Measurements from ENCODE around the gene SRC.

Gene SRC

GRCh38 chr20:37397954-37398749, 52.2 kb downstream of the SRC start:
- no peak for DNase-seq

DNA sequence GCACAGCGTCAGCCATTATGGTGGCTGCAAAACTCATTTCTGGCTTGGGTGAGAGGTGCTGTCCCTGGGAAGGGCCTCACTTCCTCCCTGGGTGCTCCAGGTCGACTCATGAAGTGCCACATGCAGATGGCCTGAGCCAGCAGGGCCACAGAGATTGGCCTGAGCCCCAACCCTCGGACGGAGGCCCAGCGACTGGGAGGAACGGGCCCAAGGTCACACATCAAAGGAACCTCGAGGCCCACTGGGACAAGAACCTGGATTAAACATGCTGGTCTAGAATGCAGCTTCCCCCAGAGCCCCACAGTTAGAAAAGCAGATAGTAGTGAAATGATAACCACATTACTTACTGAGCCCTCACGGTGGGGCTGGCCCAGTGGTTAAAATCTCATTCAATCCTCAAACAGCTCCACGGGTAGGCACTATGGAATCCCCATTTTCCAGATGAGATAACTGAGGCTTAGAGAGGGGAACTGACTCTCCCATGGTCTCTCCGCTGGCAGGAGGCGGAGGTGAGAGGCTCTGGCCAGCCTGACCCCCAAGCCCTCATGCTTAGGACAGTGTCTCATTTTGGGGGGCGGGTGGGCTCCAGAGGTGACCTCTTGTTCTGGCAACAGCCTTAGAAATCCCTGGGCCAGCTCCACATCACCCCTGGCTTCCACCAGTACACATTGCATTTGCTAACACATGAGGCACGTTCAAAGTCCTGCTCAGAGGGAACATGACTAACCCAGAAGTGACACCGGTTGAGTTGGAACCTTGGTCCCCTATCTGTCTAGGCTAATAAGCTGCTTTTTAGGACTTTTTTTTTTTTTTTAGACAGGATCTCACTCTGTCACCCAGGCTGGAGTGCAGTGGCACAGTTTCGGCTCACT, 53.0 kb downstream of the SRC start:
- no peak for DNase-seq

GRCh38 chr20:37401282-37401929, 55.5 kb downstream of the SRC start:
- no peak for DNase-seq

DNA sequence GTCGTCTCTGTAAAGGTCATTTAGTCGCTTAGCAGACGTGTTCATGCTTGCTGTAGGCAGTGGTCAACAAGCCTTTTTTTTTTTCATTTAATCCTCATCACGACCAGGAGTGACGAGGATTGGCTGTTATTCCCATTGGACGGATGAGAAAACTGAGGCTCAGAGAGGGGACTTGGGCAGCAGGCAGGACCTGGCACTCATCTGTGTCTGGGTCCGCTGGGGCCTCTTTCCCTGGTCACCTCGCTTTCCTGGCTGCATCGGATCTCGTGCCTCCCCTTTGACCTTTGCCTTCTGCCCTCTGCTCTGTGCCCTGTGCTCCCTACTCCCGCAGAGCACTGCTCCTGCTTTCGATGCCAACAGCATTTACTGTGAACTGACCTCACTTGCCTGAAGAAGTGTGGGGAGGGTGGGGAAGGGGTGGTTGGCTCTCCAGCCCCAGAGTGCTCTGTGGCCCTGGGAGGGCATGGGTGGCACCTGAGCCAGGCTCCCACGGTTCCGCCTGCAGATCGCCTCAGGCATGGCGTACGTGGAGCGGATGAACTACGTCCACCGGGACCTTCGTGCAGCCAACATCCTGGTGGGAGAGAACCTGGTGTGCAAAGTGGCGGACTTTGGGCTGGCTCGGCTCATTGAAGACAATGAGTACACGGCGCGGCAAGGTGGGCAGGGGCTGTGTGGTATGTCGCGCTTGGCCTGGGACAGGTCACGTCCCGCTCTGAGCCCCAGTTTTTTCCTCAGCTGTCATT, 56.2 kb downstream of the SRC start:
- DNase-seq = no peak

DNA sequence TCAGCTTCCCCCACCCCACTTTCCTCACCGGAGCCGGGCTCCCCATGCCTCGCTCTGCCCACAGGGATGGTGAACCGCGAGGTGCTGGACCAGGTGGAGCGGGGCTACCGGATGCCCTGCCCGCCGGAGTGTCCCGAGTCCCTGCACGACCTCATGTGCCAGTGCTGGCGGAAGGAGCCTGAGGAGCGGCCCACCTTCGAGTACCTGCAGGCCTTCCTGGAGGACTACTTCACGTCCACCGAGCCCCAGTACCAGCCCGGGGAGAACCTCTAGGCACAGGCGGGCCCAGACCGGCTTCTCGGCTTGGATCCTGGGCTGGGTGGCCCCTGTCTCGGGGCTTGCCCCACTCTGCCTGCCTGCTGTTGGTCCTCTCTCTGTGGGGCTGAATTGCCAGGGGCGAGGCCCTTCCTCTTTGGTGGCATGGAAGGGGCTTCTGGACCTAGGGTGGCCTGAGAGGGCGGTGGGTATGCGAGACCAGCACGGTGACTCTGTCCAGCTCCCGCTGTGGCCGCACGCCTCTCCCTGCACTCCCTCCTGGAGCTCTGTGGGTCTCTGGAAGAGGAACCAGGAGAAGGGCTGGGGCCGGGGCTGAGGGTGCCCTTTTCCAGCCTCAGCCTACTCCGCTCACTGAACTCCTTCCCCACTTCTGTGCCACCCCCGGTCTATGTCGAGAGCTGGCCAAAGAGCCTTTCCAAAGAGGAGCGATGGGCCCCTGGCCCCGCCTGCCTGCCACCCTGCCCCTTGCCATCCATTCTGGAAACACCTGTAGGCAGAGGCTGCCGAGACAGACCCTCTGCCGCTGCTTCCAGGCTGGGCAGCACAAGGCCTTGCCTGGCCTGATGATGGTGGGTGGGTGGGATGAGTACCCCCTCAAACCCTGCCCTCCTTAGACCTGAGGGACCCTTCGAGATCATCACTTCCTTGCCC, 57.4 kb downstream of the SRC start:
- DNase-seq = no peak

DNA sequence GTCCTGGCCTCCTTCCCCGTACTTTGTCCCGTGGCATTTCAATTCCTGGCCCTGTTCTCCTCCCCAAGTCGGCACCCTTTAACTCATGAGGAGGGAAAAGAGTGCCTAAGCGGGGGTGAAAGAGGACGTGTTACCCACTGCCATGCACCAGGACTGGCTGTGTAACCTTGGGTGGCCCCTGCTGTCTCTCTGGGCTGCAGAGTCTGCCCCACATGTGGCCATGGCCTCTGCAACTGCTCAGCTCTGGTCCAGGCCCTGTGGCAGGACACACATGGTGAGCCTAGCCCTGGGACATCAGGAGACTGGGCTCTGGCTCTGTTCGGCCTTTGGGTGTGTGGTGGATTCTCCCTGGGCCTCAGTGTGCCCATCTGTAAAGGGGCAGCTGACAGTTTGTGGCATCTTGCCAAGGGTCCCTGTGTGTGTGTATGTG, 58.5 kb downstream of the SRC start:
- no peak for DNase-seq

DNA sequence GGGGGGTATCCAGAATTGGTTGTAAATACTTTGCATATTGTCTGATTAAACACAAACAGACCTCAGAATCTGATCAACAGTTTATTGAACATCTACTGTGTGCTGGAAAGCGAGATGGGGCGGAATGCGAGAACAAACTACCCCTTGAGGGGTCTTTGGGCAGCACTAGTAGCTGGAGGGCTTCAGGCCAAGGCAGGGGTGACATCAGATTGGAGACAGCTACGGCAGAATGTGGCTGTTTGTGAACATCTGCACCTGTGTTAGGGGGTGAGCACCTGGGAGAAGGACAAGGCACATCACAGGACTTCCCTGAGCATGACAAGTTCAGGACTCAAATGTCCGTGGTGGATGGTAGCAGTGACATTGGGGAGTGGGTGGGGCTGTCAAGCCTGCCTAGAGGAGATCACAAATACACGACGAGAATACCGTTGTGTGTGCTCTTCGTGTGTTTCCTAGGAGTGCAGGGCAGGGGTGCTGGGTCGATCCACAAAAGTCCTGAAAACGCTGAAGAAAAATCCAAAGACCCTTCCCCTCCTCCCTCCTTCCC, 59.5 kb downstream of the SRC start:
- no peak for DNase-seq

DNA sequence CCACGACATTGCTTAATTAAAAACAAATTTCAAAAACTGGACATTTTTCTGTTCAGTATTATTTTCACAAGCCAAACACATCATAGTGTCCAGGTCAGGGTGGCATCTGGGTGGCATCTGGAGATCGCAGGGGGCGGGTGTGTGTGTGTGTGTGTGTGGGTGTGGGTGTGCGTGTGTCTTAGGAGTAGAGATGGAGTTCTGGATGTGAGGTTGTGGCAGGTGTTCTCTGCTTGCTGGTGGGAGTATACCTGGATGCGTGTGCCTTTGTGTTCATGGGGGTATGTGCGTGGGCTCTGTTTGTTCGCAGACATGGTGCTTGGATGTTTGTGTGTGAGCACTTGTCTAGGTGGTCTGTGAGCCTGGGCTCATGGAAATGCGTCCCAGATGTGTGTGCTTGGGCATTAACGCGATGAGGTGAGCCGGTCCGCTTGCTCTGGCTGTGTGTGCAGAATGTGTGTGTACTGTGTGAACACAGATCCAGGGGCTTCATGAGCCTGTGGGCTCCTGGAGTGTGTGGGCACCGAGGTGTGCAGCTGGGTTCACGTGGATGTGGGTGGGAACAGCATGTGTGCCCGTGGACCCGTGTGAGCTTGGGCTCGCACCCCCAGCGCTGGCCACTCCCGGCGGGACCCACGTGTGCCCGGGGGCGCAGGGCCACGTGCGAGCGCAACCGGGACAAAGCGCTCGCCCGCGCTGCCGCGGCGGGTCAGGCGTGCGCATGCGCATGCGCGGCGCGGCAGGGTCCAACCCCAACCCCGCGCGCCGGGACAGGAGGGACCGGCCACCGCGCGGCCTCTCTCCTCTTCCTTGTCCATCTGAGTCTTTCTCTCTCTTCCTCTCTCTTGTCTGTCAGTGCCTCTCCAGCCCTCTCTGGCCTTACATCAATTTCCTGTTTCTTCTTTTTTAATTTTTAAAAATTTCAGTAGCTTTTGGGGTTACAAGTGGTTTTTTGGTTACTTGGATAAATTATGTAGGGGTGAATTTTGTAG, 60.4 kb downstream of the SRC start:
- peak; percentile 67 to 83 for DNase-seq

DNA sequence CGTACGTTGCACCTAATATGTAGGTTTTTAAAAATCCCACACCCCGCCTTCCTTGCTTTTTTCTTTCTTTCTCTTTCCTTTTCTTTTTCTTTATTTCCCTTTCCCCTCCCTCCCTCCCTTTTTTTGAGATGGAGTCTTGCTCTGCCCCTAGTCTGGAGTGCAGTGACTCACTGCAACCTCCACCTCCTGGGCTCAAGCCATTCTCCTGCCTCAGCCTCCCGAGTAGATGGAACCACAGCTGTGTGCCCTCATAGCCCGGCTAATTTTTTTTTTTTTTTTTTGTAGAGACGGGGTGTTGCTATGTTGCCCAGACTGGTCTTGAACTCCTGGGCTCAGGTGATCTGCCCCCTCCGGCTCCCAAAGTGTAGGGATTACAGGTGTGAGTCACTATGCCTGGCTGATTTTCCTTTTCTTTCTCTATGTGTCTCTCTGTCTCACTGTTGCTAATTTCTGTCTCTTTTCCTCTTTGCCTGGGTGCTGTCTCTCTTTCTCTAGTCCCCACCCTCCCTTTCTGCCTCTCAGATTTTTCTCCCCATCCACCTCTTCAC, 61.2 kb downstream of the SRC start:
- no peak for DNase-seq

GRCh38 chr20:37407573-37408002, 61.6 kb downstream of the SRC start:
- no peak for DNase-seq

GRCh38 chr20:37408302-37409193, 62.6 kb downstream of the SRC start:
- no peak for DNase-seq

- DNase-seq = peak in 1 of 2 experiments; percentile 16
Measured at GRCh38 chr20:37411408-37412219, 65.7 kb downstream of the SRC start.

DNA sequence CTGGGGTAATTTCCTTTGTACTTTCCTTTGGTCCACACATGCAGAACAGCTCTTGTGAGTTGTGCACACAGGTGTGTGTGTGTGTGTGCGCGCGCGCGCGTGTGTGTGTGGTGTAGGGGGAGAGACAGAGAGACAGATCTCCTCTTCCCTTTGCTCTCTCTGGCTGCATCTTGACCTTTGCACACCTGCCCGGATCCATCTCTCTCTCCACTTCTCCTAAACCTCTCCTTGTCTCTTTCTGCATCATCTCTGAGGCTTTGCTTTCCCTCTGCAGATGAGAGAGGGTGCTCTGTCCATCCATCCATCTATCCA, 67.0 kb downstream of the SRC start:
- DNase-seq = no peak

- no peak for DNase-seq
Measured at GRCh38 chr20:37413379-37413778, 67.4 kb downstream of the SRC start.

- no peak for DNase-seq
Measured at GRCh38 chr20:37414224-37415035, 68.5 kb downstream of the SRC start.

DNA sequence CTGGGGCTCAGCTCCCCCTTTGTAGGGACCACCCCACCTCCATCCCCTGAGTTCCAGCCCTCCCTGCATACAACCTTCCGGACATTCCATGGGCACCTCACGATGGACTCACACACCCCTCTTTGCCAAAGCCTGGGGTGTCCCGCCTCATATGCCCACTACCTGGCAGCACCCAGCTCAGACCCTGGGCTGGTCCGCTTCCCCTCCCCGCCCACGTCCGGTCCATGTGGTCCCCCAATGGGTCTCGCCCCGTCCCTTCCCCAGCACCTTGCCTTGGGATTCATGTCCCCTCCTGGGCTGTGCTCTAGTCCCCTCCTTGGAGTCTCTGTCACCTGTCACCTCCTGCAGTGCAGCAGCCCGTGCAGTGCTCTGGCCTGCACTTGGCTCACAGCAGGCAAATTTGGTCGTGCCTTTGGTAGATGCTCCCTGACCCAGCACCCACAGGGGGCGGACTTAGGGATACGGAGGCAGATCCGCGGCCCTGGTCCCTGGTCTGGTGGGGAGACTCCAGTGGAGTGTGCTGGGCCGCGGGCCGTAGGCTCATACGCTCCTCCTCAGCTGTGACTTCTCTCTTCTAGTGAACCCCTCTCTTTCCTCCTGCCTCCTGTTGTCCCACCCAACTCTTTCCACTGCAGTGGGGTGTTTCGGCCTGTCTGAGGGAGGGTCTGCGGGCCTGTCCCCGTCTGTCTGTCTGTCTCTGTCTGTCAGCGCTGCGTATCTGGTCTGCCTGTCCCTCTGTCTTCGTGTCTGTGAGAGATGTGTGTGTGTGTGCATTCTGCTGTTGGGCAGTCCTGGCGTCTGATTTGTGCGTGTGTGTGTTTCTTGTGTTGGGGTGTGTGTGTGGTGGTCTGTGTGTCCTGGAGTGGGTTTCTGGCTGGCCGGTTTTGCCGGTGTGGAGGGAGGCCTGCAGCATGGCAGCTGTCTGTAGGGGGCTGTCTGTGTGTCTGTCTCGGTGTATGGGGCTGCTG, 69.5 kb downstream of the SRC start:
- DNase-seq = no peak
